ENCODE measurements around the gene DBF4B. TPM values are rescaled to one million over a fixed set of nuclear protein-coding genes. Genes with fewer than 3 reads are reported as not detected.

Gene DBF4B
- total RNA-seq, 4 donors from 2014 or later, result 1.5 to 3.5 (median 2.5) TPM

- H3K4me1 ChIP-seq, result peaks cover 12 to 31% (median 21%) of the 10 kb centered on the region in 4 donors
- intact Hi-C loops (cut with DNase I; ENCODE audit: low total_unique reads) (loop anchor here (10.0 kb wide), 1 partner anchor 356 kb away; the partner anchor contains the start of genes ACBD4 and PLCD3), in situ Hi-C loops (cut with MboI; ENCODE audit: low pct_ligation_motif_present in 1 of 4, low pct_unique_long_range_greater_than_20kb in 1 of 4, low sequenced_read_pairs in 3 of 4) (no loop called here)
- H3K4me3 ChIP-seq, result peak overlapping the region in 1 of 4 donors; percentile 37
- no peaks in the 10 kb centered on the region for H3K36me3 ChIP-seq
- H3K27ac ChIP-seq, result peak overlapping the region in 3 of 4 donors; percentile 69 to 86 (median 72)
- TF ChIP-seq POLR2A (IDR thresholded peaks at IDR 0.05) (no peak), EP300 (IDR thresholded peaks at IDR 0.05; ENCODE audit: low read depth) (no peak), POLR2AphosphoS5 (IDR thresholded peaks at IDR 0.05) (no peak)
- TF ChIP-seq, protein P1, sequence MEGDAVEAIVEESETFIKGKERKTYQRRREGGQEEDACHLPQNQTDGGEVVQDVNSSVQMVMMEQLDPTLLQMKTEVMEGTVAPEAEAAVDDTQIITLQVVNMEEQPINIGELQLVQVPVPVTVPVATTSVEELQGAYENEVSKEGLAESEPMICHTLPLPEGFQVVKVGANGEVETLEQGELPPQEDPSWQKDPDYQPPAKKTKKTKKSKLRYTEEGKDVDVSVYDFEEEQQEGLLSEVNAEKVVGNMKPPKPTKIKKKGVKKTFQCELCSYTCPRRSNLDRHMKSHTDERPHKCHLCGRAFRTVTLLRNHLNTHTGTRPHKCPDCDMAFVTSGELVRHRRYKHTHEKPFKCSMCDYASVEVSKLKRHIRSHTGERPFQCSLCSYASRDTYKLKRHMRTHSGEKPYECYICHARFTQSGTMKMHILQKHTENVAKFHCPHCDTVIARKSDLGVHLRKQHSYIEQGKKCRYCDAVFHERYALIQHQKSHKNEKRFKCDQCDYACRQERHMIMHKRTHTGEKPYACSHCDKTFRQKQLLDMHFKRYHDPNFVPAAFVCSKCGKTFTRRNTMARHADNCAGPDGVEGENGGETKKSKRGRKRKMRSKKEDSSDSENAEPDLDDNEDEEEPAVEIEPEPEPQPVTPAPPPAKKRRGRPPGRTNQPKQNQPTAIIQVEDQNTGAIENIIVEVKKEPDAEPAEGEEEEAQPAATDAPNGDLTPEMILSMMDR (IDR thresholded peaks at IDR 0.05), result no peak
- peaks cover under 1% of the 10 kb centered on the region for H3K27me3 ChIP-seq
- 20% methylated on average over 10 of the region's 10 CpGs; no CpG with 5 or more reads in 1 of the 2 donors for WGBS, 2 donors (ENCODE audit: low coverage in 1 of 2)
- DNase-seq, result no peak
- H3K9me3 ChIP-seq, result no peaks in the 10 kb centered on the region
These were observed 70.3 kb downstream of the DBF4B start for GRCh38 chr17:44778656-44779210.

DNA sequence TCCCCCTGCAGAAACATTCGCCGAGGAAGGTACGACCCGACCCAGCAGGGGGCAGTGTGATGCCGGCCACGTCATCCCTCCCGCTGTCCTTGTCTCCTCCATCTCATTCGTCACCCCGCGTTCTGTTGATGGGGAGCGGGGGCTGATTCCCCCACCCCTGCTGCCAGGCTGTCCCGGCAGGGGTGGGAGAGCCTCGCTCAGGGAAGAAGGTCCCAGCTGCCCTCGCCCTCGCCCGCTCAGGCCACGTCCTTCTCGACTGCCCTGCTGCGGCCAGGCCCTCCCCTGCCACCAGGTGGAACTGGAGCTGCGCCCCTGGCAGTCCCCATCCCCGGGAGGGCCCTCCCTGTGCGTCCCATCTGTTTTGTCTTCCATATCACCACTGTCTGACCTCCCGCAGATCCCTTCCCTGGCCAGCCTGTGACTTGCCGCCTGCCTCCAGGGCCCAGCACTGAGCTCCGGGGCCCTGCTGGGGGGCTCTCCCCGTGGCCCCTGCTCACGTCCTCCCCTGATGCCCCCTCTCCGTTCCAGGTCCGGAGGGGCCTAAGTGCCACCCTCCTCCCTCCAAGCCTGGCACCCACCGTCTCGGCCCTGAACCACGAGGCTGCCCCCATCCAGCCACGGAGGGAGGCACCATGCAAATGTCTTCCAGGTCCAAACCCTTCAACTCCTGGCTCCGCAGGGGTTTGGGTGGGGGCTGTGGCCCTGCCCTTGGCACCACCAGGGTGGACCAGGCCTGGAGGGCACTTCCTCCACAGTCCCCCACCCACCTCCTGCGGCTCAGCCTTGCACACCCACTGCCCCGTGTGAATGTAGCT lies 71.0 kb downstream of the DBF4B start:
- Histone ChIP-seq H3K36me3 (no peaks in the 10 kb centered on the region), H3K9me3 (no peaks in the 10 kb centered on the region), H3K4me1 (peaks cover 12 to 31% (median 21%) of the 10 kb centered on the region in 4 donors), H3K27me3 (no peaks in the 10 kb centered on the region), H3K4me3 (peak overlapping the region in 3 of 4 donors; percentile 19 to 37 (median 27)), H3K27ac (peak overlapping the region; percentile 50 to 86 (median 70))
- in situ Hi-C loops (cut with MboI; ENCODE audit: low pct_ligation_motif_present in 1 of 4, low pct_unique_long_range_greater_than_20kb in 1 of 4, low sequenced_read_pairs in 3 of 4), result loop anchor here (5.0 to 10.0 kb wide), 3 partner anchors 83 to 88 kb away; no protein-coding TSS in a partner anchor
- intact Hi-C loops (cut with DNase I; ENCODE audit: low total_unique reads), result loop anchor here (5.0 to 10.0 kb wide), 2 partner anchors 88 to 355 kb away; partner anchors contain the start of genes ACBD4 and PLCD3
- WGBS, 2 donors (ENCODE audit: low coverage in 1 of 2), result 13% methylated on average over 31 of the region's 36 CpGs; no CpG with 5 or more reads in 1 of the 2 donors
- TF ChIP-seq POLR2A (IDR thresholded peaks at IDR 0.05), result no peak
- no peak for TF ChIP-seq EP300 (IDR thresholded peaks at IDR 0.05; ENCODE audit: low read depth)
- TF ChIP-seq, protein P1 (IDR thresholded peaks at IDR 0.05), result peak; percentile 86 to 92 (median 90)
- DNase-seq, result peak; percentile 84

DNA sequence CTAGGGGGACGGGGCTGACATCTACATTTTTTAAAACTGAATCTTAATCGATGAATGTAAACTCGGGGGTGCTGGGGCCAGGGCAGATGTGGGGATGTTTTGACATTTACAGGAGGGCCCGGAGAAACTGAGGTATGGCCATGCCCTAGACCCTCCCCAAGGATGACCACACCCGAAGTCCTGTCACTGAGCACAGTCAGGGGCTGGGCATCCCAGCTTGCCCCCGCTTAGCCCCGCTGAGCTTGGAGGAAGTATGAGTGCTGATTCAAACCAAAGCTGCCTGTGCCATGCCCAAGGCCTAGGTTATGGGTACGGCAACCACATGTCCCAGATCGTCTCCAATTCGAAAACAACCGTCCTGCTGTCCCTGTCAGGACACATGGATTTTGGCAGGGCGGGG lies 71.7 kb downstream of the DBF4B start:
- no peak for DNase-seq
- intact Hi-C loops (cut with DNase I; ENCODE audit: low total_unique reads), result loop anchor here (5.0 kb wide), 1 partner anchor 87 kb away; no protein-coding TSS in a partner anchor
- in situ Hi-C loops (cut with MboI; ENCODE audit: low pct_ligation_motif_present in 1 of 4, low pct_unique_long_range_greater_than_20kb in 1 of 4, low sequenced_read_pairs in 3 of 4), result loop anchor here (5.0 to 10.0 kb wide), 3 partner anchors 82 to 87 kb away; no protein-coding TSS in a partner anchor
- Histone ChIP-seq H3K4me3 (no peak overlapping the region), H3K27me3 (no peaks in the 10 kb centered on the region), H3K9me3 (no peaks in the 10 kb centered on the region), H3K36me3 (no peaks in the 10 kb centered on the region), H3K4me1 (peaks cover 9 to 28% (median 19%) of the 10 kb centered on the region in 4 donors), H3K27ac (peak overlapping the region; percentile 50 to 86 (median 70))
- TF ChIP-seq POLR2A (IDR thresholded peaks at IDR 0.05) (no peak), EP300 (IDR thresholded peaks at IDR 0.05; ENCODE audit: low read depth) (no peak), POLR2AphosphoS5 (IDR thresholded peaks at IDR 0.05) (no peak)
- TF ChIP-seq, protein P1 (IDR thresholded peaks at IDR 0.05), result no peak
- 75 to 83% methylated on average over 4 to 12 of the region's 12 CpGs for WGBS, 2 donors (ENCODE audit: low coverage in 1 of 2)
